Measurements from ENCODE around the gene KNL1.

GRCh38 chr15:40545457-40545856, 48.6 kb upstream of the KNL1 start:
- TF ChIP-seq CTCF (IDR thresholded peaks at IDR 0.05) (no peak), GATA3 (IDR thresholded peaks at IDR 0.05; ENCODE audit: borderline replicate concordance) (no peak), RNF2 (IDR thresholded peaks at IDR 0.05; ENCODE audit: borderline replicate concordance, low read depth) (no peak), MYC (IDR thresholded peaks at IDR 0.05; ENCODE audit: borderline replicate concordance, low read length) (no peak), POLR2A (IDR thresholded peaks at IDR 0.05; ENCODE audit: low read length) (no peak)

Measured in A549 (cell line).